SIG-M5 (cell line): ENCODE data around the gene GPR82.
"Not testable (repeated sequence)": the region's sequence is repeated elsewhere in the genome, so short reads cannot be mapped to it uniquely, and the experiment has no call there.

ENCODE experiments used
- DNase-seq: peaks from one replicate; lab custom pipeline; 2025; lab: John Stamatoyannopoulos, UW

The GPR82 gene

DNA sequence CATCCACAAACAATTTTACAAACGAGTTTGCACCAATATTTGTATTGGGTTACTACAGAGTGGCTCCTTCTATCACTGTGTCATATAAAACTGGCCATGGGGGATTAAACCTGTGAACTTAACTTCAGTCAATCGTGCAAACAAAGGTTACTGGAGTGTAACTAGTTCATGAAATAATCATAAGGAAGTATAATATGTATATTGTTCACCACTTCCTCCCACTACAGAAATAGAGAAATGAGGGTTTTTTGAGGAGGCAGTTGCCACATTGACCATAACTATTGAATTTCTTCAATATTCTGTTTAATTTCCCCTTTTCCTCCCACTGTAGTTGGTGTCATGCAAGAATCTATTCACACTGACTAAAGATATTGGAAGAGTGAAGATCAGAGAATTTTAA is at the start of gene GPR82:
Gene GPR82 (plus strand): TSS at position 356 of the 400 bp plus-strand sequence. CDS start 2,846 bp downstream, outside the sequence.
- DNase-seq = peak; percentile 43

GRCh38 chrX:41676361-41676760 is 47.6 kb upstream of the GPR82 start:
- DNase-seq = not testable (repeated sequence)

GRCh38 chrX:41677183-41678060 is 46.6 kb upstream of the GPR82 start:
- DNase-seq = no peak

DNA sequence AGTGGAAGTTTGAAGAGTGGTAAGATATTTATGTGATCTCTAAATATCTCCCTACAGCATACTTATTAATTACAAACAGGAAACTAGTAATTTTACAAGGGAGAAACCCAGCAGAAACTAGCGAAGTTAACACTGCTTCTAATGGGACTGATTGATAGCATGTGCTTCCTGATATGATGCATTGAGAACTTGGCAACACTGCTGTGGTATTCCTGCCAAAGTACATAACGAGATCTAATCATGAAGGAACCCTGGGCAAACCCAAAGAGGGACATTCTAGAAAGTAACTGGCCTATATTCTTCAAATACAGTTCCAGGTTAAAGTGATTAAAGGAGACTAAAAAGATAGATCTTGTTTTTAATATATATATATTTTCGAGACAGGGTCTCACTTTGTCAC is 39.8 kb upstream of the GPR82 start:
- DNase-seq = no peak

- DNase-seq = no peak
Observed at GRCh38 chrX:41684940-41685339, 39.0 kb upstream of the GPR82 start.

DNA sequence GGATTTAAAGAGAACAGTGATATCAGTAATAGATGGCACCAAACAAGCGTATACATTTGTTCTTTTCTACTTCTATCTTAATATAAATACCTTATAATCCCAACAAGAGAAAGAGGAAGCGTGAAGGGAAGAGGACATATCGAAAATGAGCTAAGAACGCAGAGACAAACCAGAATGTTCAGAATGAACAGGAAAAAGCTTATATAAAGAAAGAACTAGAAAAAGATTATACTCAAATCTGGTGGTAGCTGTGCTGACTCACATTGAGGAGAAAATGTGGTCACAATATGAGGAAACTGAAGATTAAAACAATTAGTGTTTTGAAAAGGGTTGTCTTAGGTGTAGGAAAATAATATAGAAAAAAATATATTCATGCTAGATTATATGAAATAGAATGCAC is 37.2 kb upstream of the GPR82 start:
- DNase-seq = no peak

DNA sequence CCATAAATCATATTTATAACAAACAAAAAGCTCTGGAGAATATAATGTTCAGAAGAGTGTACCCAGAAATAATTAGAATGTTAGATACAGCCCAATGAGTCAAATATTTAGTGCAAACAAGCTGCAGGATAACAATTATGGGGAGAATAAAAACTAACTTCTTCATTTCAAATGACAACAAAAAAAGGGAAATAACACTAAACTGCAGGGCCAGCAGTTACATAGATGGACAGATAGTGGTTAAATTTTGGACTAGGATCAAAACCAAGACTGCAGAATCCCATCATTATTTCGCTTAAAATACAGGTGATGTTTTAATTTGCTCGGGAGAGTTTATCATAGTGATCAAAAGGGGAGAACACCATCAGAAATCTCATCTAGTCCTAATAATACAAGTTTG is 35.8 kb upstream of the GPR82 start:
- no peak for DNase-seq

GRCh38 chrX:41688835-41689234 is 35.1 kb upstream of the GPR82 start, which contains the start of gene GPR34:
GPR34 (plus strand) TSS chrX:41688973; CDS start chrX:41695634, 6,661 bp downstream.
- DNase-seq = no peak

- no peak for DNase-seq
Observed at GRCh38 chrX:41689711-41690110, 34.3 kb upstream of the GPR82 start.

DNA sequence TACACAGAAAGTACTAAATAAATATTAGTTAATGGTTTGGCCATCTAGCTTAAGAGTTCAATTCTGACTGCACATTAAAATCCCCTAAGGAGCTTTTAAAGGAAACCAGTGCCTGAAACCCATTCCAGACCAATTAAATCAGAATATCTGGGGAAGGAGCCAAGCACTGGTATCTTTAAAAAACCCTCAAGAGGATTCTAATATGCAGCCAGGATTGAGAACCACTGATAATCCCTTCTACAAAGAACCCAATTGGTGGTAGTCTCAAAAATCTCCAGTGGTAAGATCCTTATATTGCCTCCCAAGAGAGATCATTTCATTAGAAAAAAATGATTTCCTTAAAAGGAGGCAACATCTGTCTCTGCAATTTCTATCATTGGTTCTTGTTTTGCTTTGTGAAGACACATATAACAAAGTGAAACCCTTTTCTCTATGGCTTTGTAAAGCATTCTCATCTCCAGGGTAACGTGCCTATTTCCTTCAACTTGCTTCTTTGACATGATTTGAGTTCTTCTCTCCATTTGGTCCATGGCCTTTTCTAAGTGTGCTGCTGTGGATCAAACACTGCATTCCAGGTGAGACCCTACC is 31.7 kb upstream of the GPR82 start:
- no peak for DNase-seq

GRCh38 chrX:41693024-41693423 is 31.0 kb upstream of the GPR82 start:
- no peak for DNase-seq

GRCh38 chrX:41695426-41695825 is 28.6 kb upstream of the GPR82 start:
- DNase-seq = no peak

GRCh38 chrX:41703574-41704029 is 20.4 kb upstream of the GPR82 start:
- DNase-seq = no peak

DNA sequence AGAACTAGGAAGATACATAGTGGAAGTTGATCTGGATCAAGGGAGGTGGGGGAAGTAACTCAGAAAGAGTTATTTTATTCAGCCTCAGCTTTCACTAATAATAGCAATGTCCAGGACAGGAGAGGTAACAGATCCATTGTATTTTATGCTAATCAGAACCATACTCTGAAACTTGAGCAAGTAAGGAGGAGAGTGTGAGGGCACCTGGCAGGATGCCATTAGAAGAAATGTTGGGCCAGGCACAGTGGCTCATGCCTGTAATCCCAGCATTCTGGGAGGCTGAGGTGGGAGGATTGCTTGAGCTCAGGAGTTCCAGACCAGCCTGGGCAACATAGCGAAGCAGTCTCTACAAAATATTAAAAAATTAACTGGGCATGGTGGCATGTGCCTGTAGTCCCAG is 18.9 kb upstream of the GPR82 start:
- no peak for DNase-seq

GRCh38 chrX:41705680-41706374 is 18.2 kb upstream of the GPR82 start:
- peak; percentile 42 for DNase-seq

DNA sequence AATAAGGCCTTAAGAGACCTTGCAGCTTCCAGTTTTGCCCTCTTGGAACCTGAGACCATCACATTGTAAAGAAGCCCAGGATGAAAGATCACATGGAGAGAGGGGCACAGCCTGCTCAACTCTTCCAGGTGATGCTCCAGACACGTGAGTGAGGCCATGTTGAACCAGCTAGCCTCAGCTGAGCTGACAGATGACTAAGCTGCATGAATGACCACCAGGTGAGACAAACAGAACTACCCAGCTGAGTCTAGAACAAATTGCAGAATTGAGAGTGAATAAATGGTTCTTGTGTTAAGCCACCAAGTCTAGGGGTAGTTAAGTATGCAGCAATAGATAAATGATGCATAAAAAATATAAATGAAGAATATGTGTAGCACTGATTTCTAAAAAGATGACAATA is 16.8 kb upstream of the GPR82 start:
- no peak for DNase-seq

GRCh38 chrX:41708486-41708885 is 15.5 kb upstream of the GPR82 start:
- no peak for DNase-seq

DNA sequence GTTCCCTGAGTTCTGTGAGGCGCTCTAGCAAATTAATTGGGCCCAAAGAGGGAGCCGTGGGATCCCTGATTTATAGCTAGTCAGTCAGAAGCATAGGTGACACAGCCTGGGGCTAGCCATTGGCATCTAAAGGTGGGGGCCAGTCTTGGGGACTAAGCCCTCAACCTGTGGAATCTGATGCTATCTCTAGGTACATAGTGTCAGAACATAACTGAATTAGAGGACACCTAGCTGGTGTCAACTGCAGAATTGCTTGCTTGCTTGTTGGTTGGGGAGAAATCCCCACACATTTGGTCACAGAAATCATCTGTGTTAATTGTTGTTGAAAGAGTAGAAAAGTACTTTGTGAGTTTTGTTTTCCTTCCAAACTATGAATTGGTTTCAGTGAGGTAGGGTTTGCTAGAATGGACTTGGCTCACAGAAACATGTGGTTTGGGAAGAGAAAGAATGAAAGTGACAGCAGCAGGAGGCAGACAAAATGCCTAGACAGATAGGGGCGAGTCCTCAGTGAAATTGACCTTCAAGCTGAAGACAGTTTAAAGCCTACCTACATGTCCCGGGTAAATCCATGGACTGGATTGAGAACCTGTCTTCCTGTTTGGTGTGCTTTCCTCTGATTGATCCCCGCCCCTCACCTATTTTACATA is 12.8 kb upstream of the GPR82 start:
- no peak for DNase-seq

DNA sequence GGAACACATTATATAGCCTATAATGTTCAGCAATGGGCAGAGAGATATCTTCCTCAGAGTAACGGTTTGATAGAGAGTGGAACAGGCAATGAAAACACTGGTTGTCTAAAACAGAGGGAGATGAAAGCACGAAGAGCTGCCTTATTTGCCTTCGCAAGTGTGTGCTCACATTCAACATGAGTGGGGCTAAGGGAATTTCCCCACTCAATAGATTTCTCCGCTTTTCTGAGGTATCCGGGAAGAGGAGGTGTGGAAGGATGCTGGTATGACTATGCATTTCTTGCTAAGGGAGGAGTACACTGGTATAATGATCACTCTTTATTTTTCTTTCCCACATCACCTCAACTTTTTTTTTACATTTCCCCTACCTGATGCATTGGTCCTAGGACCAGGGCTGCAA is 7.8 kb upstream of the GPR82 start:
- no peak for DNase-seq

- no peak for DNase-seq
Observed at GRCh38 chrX:41716767-41717473, 7.1 kb upstream of the GPR82 start.

- DNase-seq = no peak
Observed at GRCh38 chrX:41718481-41719235, 5.3 kb upstream of the GPR82 start.
